Measurements from ENCODE around the gene HRK. TPM values are rescaled to one million over a fixed set of nuclear protein-coding genes. Genes with fewer than 3 reads are reported as not detected.

HRK gene
- total RNA-seq, 2 donors from 2014 or later: 0.05 to 0.09 TPM

Other genes starting within 250 kb of the HRK start
- 10 to 100 TPM; 10.7 to 15.8 TPM for gene SPRING1, start 143.4 kb downstream of the HRK start, total RNA-seq
- gene RNFT2, start 143.1 kb downstream of the HRK start, total RNA-seq: 1 to 10 TPM; 1.6 to 3.1 TPM
- gene FBXW8, start 29.5 kb upstream of the HRK start, total RNA-seq: 1 to 10 TPM; 6.5 to 8.9 TPM
- gene TESC, start 218.0 kb upstream of the HRK start, total RNA-seq: 10 to 100 TPM; 35.1 to 41.2 TPM

All from left cardiac atrium (tissue), 2 donors.